ENCODE results near the gene THSD7B.

GRCh38 chr2:136929531-136929930, 164.2 kb downstream of the THSD7B start:
- no peak for TF ChIP-seq CTCF (IDR thresholded peaks at IDR 0.05; ENCODE audit: poor library complexity, severe bottlenecking)
- TF ChIP-seq POLR2AphosphoS5 (IDR thresholded peaks at IDR 0.05): no peak
- TF ChIP-seq EZH2 (IDR thresholded peaks at IDR 0.05; ENCODE audit: borderline replicate concordance, insufficient read depth, low read length, poor library complexity, severe bottlenecking): no peak
- TF ChIP-seq SMC3 (conservative IDR thresholded peaks at IDR 0.05; ENCODE audit: poor library complexity): no peak
